Stimulated activated CD4-positive, alpha-beta T cell treated with anti-CD3 and anti-CD28 coated beads, Interleukin-4, amount 100 ng/mL, for 48 hours (primary cell): ENCODE data around the gene TMEM59.
"Not testable (repeated sequence)": the region's sequence is repeated elsewhere in the genome, so short reads cannot be mapped to it uniquely, and the experiment has no call there.

Source experiments
- DNase-seq, 2 donors: peaks; one replicate each; pipeline ENCODE4 v3.0.0-alpha.2; 2020; ENCODE audit warnings: low read depth in 2 of 2

Gene TMEM59

DNA sequence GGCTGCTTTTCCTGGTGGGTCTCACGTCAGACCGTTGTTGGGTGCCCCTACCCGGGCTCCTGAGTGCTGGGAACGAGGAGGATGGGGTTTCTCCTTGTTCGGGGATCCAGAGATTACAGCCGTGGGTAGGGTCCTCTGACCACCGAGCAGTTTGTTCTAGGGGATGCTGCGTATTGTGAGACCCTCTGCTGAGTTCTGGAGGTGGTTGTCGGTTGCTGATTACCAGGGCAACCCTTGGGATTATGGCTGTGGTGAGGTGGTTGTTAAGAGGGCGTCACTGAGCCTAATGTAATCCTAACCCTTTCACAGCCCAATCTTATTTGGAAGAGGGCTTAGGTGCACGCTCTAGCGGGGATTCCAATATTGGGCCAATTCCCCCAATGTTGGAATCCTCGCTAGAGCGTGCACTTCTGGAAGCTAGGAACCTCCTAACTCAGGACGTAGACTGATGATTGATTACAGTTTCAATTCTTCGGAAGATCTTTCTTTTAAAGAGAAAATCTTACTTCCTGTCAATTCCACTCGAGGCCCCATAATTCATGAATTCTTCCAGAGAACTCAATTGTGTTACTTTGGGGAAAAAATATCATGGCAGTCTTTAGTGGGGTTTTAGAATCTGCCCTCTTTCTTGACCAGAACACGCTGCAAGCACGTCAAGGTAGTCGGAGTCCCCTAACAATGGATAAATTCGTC, 887 bp upstream of the TMEM59 start:
- no peak for DNase-seq

DNA sequence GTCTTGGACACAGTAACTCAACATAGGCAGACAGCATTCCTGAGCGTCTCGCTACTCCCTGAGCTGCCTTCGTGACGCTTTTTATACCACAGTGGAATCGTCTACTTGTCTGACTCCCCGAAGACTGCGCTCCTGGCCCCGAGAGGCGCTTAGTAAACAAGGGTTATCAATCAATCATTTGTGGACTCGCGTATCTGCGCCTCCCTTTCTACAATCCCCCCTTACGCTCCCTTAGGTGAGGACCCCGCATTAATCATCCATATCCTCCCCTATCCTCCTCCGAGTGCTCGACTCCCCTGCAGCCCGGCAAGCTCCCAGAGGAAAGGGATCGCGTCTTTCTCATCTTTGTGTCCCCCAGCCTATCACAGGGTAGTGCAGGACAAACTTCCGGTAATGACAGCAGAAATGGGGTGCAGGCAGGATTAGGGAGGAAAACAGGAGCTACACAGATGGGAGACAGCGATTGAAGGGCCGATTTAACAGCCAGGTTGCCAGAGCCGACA, 522 bp downstream of the TMEM59 start:
- DNase-seq: peak; percentile 2 to 12

DNA sequence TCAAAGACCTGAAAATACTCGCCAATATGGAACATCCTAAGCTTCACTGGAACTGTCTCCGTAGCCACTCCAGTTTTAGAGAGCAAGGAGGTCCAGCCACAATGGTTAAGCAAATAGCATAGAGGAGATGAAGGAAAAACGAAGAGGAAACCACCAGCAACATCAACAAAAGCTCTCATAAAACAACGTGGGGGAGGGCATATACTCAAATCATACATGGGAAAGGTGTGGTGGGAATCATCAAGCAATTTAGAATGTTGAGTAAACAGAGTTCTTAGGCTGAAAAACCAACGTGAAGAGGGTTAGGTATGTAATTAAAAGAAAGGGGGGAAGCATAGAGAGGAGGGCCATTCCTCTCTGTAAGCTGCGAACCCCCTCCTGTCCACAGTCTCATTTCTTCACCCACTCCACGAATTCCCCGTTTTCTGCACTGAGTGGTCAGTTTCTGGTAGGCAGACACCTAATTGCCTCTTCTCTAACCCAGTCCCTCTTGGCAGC, 1.0 kb downstream of the TMEM59 start:
- no peak for DNase-seq

DNA sequence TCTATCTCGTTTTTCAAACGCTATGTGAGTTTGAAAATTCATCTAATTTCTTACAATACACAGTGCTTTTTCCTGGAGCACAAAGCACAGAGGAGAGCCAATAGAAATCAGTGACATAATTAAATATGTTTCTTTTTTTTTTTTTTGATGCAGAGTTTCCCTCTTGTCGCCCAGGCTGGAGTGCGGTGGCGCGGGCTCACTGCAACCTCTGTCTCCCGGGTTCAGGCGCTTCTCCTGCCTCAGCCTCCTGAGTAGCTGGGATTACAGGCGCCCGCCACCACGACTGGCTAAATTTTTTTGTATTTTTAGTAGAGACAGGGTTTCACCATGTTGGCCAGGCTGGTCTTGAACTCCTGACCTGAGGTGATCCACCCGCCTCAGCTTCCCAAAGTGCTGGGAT, 2.6 kb downstream of the TMEM59 start:
- not testable (repeated sequence) for DNase-seq

DNA sequence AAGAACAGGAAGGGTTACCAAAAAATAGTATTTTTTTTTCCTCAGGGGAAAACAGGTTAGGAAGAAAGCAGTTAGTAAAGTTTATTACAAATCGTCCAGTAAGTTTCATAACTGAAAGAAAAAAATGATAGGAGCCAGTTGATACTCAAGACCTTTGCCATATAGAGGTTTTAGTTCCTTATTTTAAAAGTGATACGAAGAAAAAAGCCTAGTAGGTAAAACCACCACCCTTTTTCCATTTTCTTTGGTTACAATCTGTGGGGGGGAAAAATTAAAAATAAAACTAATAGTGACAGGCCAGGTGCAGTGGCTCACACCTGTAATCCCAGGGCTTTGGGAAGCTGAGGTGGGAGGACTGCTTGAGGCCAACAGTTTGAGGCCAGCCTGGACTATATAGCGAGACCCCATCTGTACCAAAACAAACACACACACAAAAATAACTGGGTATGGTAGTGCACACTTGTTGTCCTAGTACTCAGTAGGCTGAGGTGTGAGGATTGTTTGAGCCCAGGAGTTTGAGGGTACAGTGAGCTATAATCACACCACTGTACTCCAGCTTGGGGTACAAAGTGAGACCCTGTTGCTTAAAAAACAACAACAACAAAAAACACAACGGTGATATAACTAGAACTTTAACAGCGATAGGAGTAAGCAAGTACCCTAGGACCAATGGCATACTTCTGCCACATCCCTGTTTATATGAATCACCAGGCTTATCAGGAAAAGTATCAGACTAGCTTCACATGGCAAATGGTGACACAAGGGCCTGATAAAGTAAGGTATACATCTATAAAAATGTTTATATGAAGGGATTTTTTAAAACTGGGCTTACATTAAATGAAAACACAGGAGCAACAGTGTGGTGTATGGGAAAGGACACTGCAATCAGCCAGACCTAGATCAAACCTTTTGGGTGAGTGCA, 5.4 kb downstream of the TMEM59 start:
- DNase-seq: no peak

DNA sequence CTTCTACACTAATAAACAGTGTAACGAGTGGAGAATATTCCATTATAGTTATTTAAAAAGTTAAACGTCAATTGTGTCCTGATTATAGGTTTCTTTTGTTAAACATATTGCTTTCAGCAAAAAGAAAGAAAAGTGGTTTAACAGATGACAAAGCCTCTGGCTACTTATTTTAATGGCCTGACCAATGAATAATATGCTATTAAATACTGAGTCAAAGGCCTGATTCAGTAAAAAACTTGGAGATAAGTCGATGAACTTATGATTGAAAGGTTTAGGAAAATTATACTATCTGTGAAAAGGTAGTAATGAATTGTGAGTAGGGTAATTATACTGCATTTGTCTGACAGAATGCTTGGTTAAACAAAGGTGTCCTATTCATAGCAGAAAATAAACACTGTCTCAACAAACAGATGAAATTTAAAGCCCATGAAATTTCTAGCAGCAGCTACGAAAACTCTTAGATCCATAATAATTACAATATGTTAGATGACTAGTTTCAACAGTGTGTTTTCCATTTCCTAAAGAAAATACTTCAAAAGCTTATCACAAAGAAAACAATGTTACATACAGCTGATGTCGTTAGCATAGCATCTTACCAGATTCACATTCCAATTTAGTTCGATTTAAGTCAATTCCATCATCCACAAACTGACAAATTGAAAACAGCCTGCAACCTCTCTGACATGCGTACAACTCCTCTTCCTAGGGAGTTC, 6.2 kb downstream of the TMEM59 start:
- no peak for DNase-seq

DNA sequence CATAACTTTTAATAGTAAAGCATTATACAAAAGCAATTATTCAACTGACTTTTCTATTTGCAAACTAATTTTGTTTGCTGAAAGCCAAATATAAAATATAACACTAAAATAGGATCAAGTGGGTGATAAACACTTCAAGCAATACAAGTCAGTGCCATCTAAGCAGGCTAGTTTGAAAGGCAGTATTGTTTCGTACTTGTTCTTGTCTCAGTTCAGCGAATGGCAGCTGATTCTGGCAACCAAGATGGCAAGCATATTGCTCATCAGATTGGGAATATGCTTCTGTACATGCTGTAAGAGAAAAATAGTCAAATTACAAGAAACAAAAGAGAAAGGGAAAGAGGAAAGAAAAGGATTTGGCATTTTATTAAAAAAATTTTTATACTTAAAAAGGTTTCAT, 7.5 kb downstream of the TMEM59 start:
- no peak for DNase-seq

DNA sequence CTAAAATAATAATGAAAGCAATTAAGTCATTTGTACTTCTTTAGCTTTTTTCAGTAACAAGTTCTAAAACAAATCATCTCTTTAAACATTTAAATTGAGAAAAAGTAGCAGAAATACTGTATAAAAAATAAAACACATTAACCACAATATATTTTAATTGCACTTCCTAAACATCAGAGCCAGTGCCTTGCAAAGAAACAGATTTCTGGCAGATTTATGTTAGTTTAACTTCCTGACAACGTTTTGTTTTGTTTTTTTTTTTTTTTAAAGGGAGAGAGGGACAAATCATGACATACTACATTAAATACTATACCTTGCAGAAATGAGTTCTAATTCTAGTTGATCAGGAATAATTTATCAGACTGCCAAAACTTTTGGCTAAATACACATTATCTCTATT, 11.2 kb downstream of the TMEM59 start:
- no peak for DNase-seq

DNA sequence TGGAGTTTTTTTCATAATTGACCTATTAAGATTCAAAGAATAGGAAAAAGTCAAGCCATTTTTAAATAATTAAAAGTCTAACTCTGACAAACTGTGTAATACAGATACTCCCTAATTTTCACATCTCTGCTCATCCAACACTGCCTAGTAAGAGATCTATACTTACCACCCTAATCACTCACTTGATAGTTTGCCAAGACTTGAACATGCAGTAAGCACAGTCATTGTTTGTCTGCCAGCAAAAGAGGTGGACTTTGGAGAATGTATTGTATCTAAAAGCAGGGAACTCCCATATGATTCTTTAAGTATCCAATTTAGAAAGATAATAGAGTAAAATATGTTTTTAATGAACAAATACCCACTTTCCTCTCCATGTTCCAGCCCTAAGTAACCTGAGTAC, 15.5 kb downstream of the TMEM59 start:
- no peak for DNase-seq

DNA sequence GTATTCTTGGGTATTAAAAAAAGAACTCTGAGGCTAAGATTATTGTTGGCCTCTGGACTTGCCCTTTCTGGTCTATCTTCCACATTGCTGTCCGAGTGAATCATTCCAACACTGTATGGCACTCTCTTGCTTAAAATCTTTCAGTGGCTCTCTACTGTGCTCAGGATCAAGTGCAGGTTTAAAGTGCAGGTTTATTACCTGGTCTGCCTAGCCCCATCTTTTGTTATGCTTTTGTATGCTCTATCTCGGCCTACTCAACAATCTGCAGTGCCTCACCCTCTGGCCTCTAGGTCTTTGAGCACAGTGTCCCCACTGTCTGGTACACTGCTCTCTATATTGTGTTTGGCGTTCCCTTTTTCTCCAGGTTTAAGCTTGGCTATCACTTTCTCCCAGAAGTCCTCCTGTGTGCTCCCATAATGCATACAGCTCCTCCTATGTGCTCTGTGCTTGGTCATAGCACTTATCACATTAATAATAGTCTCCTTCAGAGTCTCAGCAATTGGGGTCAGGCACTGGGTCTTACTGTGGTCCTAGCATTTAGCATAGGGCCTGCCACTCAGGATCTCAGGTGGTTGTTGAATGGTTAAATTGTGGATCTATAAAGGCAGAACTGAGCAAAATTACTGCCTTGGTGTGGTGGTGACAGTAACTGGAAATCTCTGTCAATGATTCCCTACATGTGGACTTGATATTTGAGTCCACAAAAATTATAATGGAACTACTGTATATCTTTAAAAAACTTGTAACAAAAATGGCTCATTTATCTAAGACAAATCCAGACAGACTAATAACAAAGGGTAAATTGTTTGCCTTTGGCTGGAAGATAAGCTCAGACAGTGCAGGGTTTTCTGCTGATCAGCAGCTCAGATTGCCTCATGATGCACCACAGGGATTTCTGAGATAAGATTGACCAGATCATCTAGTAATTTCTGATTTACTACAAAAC, 24.4 kb downstream of the TMEM59 start:
- DNase-seq: no peak

DNA sequence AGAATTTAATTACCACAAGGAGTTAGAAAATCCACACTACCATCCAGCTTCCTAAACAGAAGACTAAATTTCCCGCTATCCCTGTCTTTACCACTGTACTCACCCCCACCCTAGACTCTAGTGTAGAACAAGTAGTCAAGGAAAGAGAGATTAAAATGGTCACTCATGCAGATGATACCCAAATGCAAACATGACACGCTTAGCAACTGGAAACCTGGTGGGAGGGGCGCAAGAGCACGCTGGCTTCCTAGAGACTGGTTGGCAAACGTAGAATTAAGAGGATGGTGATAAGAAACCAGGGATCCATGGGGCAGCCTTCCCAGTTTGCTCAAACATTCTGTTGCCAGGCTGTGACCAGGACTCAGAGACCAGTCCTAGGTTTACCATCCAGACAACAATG, 25.2 kb downstream of the TMEM59 start:
- DNase-seq: no peak

DNA sequence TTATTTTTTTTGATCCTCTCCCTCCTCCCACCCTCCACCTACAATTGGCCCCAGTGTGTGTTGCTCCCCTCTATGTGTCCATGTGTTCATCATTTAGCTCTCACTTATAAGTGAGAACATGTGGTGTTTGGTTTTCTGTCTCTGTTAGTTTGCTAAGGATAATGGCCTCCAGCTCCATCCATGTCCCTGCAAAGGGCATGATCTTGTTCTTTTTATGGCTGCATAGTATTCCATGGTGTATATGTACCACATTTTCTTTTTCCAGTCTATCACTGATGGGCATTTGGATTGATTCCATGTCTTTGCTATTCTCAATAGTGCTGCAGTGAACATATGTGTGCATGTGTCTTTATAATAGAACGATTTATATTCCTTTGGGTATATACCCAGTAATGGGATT, 28.2 kb downstream of the TMEM59 start:
- not testable (repeated sequence) for DNase-seq

DNA sequence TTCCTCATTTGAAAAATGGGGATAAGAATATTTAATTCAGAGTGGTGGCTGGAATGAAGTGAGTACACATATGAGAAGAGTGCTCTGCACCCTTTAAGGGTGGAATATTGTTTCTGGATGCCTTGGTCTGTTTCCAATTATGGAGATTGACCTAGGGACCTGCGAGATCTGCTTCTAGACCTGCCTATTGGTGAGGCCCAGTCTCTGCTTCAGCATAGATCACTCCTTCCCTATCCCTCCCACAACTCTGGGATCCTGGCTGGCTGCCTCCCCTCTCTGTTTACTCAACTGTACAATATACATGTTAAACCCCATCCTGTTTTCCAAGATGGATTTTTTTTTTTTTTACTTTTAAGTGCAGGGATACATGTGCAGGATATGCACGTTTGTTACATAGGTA, 28.6 kb downstream of the TMEM59 start:
- no peak for DNase-seq

DNA sequence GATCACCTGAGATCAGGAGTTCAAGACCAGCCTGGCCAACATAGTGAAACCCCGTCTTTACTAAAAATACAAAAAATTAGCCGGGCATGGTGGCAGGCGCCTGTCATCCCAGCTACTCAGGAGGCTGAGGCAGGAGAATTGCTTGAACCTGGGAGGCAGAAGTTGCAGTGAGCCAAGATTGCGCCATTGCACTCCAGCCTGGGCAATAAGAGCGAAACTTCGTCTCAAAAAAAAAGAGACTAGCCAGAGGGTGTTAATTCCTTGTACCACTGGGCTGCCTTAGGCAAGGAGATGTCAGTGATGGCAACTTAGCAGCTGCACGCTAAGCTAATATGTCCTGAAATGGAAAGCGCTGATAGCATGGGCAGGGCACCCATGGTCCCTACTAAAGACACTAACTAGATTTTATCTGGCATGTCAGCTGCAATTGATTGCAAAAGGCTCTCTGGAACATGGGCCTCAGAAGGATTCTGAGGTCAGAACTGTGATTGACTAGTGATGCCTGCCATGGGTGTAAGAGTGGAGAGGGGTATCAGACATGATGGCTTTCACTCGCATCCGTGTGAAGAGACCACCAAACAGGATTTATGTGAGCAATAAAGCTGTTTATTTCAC, 33.3 kb downstream of the TMEM59 start:
- not testable (repeated sequence) for DNase-seq

DNA sequence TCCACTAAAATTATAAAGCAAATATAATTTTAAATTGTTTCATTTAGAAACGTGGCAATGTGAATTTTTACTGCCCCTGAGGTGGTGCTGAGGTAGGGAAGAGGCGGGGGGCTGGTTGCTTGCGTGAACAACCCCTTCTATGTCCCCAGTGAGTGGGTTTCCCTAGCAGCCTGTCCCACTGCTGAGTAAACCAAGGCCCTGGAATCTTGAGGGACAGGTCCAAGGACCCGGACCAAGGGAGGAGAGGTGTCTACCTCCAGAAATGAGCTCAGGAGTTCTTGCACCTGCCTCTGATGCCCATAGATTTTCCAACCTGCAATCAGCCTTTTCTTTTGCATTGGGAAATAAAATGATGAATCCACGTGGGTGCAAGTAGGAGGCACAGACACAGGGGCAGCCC, 34.4 kb downstream of the TMEM59 start:
- DNase-seq: no peak

DNA sequence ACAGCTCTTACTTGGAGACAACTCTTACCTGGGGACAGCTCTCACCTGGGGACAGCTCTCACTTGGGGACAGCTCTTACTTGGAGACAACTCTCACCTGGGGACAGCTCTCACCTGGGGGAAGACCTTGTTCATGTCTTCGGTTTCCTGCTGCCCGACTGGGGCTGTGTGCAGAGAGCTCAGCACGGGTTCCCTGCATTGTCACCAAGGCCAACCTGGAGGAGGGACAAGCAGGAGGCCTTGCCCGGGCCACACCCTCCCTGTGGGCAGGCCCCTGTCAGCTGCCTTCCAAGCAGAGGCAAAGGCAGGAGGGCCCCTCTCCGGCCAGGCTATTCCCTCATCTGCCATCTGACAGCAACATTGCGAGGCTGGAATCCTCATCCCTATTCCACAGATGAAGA, 35.0 kb downstream of the TMEM59 start, which contains the start of gene LDLRAD1:
Gene LDLRAD1, minus strand, starts transcription at position 208 of the 400 bp plus-strand sequence. Its CDS starts 74 bp downstream, at position 134.
- DNase-seq: no peak

DNA sequence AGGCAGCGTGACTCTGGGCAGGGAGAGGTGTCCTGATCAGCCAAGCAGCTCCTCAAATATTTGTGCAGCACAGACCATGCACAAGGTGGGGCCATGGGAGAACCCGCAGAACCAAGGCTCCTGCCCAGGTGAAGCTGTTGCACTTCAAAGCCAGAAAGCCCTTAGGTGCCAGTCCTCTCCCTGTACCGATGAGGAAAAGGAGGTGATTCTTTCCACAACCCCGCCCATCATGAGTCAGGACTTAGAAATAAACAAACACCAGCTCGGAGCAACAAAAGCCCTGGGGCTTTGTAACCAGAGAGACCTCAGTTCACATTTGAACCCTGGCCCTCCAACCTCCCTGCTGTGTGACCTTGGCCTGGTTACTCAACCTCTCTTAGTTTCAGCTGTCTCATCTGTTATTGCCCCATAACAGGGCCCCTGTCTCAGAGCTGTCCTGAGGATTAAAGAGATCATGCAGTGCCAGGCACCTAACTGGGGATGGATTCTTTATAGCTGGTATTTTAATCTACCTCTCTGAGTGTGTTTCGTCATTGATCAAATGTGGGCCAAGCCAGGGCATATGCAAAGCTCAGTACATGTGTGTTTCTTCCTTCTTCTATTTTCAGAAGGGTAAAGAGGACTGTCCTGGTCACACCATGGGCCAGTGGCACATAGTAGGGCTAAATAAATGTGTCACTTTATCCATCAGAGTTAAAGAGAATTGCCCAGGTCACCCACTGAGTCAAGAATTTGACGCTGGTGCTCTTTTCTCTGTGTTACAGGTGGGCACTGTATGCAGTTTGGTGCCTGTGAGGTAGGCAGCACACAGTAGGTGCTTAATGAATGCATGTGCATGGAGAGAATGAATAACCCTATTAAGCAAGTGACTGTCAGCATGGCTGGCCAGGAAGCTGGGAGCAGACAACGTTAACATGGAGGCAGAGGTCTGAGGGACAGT, 36.4 kb downstream of the TMEM59 start:
- DNase-seq: no peak

DNA sequence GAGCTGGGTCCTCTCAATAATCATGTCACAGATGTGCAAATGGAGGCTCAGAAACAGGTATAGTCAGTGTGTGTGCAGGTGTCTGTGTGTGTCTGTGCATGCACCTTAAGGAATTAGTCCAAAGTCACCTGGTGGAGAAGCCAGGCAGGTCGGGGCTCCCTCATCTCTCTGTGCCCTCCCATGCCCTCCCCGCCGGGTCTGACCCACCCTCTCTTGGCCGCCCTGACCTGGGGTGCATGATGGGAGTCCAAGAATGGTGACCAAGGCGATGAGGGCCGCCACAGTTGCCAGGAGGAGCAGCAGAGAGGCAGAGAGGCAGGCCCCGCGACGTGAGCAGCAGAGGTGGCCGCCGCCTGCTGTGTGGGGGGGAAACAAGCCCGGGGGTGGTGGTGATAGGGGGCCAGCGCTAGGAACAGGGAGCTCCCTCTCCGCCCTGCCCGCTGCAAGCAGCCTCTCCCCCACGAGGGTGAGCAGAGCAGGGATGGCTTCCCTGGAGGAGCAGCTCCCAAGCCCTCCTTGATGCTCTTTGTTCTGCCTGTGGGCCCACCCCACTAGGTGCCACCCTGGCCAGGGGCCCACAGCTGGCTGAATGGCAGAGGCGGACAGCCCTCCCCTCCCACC, 38.9 kb downstream of the TMEM59 start:
- no peak for DNase-seq
